Measurements from ENCODE around the gene EEPD1.

The EEPD1 gene

DNA sequence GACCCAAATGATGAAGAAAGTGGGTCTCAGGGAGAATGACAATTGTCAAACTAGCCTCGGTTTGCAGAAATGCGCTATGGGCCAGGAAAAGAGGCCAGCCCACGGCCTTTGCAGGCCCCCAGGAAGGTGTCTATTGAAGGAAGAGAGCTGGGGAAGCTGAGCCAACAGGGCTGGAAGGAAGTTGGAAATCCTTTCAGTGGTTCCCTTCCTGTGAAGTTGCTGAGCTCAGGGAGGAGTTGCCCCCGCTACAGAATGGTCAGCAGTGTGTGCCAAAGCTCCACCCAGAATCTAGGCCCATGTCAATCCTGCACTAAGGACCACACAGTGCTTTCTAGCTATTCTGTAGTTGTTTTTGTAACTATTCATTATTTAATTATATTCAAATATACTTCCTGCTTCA is 145.1 kb downstream of the EEPD1 start:
- TF ChIP-seq CTCF (conservative IDR thresholded peaks at IDR 0.05; ENCODE audit: low read length): no peak
- no peak for DNase-seq (ENCODE audit: low read depth)
- no peak overlapping the region for H3K4me3 ChIP-seq (ENCODE audit: low read length)

DNA sequence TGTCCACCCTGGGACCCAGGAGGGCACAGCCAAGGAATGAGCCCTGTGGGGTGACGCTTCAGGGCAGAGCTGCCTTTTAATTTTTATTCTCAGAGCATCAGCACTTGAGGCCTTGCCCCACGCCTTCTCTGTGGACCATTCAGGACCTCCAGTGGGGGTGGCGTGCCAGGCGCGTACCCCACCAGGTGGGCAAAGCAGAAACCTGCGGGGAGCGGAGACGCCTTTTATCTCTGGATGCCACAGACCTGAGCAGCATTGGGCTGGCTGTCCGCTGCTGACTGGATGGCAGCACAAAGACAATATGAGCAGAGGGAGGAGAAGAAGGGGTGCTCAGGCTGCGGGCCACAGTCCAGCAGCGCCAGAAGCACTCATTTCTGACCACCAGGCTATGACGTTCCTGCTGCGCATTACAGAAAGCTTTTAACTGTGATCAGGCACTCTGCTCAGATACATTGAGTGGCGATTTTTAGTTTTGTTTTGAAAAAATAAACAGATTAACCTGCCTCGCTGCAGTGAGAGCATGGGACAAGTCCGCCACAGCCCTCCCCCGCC is 146.2 kb downstream of the EEPD1 start:
- no peak for TF ChIP-seq CTCF (conservative IDR thresholded peaks at IDR 0.05; ENCODE audit: low read length)
- H3K4me3 ChIP-seq (ENCODE audit: low read length): no peak overlapping the region
- no peak for DNase-seq (ENCODE audit: low read depth)

- H3K4me3 ChIP-seq (ENCODE audit: low read length): no peak overlapping the region
- DNase-seq (ENCODE audit: low read depth): no peak
- TF ChIP-seq CTCF (conservative IDR thresholded peaks at IDR 0.05; ENCODE audit: low read length): no peak
Observed at GRCh38 chr7:36299823-36300341, 146.8 kb downstream of the EEPD1 start.

DNA sequence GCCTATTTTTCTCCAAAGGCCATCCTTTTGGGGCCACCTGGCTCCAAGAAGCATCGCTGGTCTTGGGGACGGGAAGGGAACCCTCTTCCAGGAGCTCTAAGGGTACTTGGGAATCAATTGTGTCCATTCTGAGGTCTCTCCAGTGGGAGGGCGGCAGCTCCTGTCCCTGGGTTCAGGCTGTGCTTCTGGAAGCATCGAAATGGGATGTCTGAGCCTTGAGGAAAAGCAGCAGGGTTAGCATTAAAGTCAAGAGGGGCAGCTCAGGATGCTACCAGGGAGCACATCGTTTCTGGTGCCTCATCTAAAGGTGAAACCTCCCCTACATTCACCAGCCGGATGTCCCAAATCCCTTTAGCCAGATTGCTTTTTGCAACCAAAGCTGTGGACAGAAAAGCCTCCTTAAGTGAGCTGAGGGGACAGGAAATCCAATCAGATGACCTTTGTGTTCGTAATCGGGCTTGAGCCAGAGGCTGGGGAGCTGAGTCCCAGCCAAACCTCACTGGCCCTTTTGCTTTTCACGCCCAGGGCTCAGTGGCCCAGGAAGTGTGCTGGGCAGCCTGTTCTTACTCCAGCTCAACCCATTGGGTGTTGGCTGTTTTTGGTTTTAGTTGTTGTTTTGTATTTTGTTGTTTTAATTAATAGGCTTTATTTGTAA is 147.8 kb downstream of the EEPD1 start:
- H3K4me3 ChIP-seq (ENCODE audit: low read length): no peak overlapping the region
- DNase-seq (ENCODE audit: low read depth): peak; percentile 31
- no peak for TF ChIP-seq CTCF (conservative IDR thresholded peaks at IDR 0.05; ENCODE audit: low read length)

DNA sequence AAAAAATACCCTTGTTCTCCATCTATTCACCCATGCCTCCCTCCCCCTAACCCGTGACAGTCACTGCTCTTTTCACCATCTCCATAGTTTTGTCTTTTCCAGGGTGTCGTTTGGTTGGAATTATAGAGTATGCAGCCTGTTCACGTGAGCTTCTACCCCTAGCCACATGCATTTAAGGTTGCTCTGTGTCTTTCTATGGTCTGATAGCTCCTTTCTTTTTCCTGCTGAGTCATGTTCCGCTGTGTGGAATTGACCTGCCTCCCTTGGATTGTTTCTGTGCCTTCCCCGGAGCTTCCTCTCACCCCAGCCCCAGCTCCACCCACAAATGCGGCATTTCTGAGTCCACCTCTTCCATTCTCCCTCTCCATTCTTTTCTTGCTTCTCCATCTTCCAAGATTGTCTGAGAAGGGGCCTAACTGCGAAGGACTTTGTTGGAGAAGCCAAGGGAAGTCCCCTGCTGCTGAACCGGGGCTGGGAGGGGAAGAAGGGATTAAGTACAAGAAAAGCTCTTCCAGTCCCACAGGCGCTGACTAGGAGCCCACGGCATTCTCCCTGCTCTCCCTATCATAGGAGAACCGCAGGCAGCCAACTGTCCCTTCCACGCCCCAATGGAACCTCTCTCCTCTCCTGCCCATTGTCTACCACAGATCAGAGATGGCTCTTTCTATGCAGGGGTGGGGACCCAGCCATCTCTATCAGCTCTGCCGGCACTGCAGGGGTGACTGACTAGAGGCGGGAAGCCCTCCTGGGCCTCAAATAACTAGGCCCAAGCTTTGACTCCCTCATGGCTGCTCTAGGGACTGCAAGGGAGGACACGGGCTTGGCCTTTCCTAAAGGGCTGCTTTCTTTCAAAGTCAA is 149.1 kb downstream of the EEPD1 start:
- H3K4me3 ChIP-seq (ENCODE audit: low read length): no peak overlapping the region
- TF ChIP-seq CTCF (conservative IDR thresholded peaks at IDR 0.05; ENCODE audit: low read length): no peak
- DNase-seq (ENCODE audit: low read depth): no peak

DNA sequence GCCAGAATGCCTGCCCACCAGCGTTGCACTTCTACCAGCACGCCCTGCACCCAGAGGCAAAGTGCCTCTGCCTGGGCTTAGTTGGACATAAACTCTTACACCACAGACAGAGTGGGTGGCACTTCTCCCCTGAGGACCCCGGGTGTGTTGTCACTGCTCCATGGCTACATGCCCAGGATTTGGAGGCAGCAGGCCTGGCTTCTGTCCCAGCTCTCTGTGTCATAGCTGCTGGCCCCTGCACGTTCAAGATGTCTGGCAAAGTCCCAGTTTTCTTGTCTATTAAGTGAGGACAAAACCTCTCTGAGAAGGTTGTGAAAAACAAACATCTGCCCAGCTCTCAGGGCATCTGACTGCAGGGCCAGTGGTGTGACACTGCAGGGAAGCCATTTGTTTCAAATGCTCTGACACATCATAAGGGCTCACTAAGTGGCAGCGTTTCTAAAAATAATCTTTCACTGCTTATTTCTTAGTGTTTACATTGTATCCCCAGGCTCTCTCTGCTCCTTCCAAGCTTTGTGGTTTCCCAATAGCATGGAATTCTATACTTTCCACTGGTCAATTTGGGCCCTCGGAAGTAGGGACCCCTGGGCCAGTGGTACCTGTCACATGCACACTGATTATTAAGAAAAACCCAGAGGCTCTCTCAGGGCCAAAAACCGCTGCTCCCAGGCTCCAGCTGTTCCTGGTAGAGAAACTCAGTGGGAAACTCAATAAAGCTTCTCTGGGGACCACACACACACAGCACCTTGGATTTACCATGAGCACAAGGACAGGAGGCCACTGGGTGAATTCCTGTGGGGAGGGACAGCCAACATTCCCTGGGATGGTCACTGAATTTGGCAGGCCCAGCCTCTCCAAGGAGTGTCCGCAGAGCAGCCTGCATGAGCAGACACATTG is 150.4 kb downstream of the EEPD1 start:
- peak; percentile 97 for DNase-seq (ENCODE audit: low read depth)
- no peak overlapping the region for H3K4me3 ChIP-seq (ENCODE audit: low read length)
- no peak for TF ChIP-seq CTCF (conservative IDR thresholded peaks at IDR 0.05; ENCODE audit: low read length)

Measured in AG10803 (cell line).